RWPE1 (cell line): ENCODE data around the gene PLXND1.

Source experiments
- CTCF ChIA-PET: fragments of 350-600 bp; sonication (Branson Sonifier 250); formaldehyde crosslinking; extraction: SDS; loops from one replicate; lab custom pipeline; 2021; lab: Yijun Ruan, JAX
- POLR2A ChIA-PET: fragments of 400-600 bp; formaldehyde crosslinking; extraction: SDS; loops from one replicate; lab custom pipeline; 2020; ENCODE audit warnings: antibody characterized with exemption; ENCODE audit not compliant: low non-redundant PET; lab: Yijun Ruan, JAX
- DNase-seq: peaks from one replicate; pipeline ENCODE4 v3.0.0; 2012; ENCODE audit warnings: low spot score
- H3K27ac ChIP-seq: fragments of 450-650 bp; 2 replicates; pipeline ENCODE4 v1.5.1; 2017
- CTCF ChIP-seq: fragments of 450-650 bp; conservative IDR thresholded peaks from 2 replicates; pipeline ENCODE4 v1.5.1; 2017; ENCODE audit warnings: low read depth, mild to moderate bottlenecking

PLXND1 gene

GRCh38 chr3:129524081-129524480 lies 82.4 kb downstream of the PLXND1 start:
- POLR2A ChIA-PET: no interaction called here
- DNase-seq: no peak
- TF ChIP-seq CTCF: no peak
- H3K27ac ChIP-seq: no peak overlapping the region
- CTCF ChIA-PET: interaction anchor here (0.6 kb wide), 2 partner anchors 15 to 17 kb away, joined by 3 read pairs; no protein-coding TSS in a partner anchor

- no peak for DNase-seq
- ChIA-PET POLR2A (no interaction called here), CTCF (interaction anchor here (0.7 kb wide), 1 partner anchor 43 kb away, joined by 3 read pairs; no protein-coding TSS in a partner anchor)
- no peak overlapping the region for H3K27ac ChIP-seq
- TF ChIP-seq CTCF: no peak
Observed at GRCh38 chr3:129522953-129523352, 83.5 kb downstream of the PLXND1 start.

GRCh38 chr3:129521611-129522010 lies 84.9 kb downstream of the PLXND1 start:
- POLR2A ChIA-PET: no interaction called here
- no peak overlapping the region for H3K27ac ChIP-seq
- no peak for DNase-seq
- CTCF ChIA-PET: no interaction called here
- no peak for TF ChIP-seq CTCF

GRCh38 chr3:129520960-129521359 lies 85.5 kb downstream of the PLXND1 start:
- H3K27ac ChIP-seq: no peak overlapping the region
- DNase-seq: no peak
- no peak for TF ChIP-seq CTCF
- POLR2A ChIA-PET: no interaction called here
- CTCF ChIA-PET: no interaction called here

- POLR2A ChIA-PET: no interaction called here
- no peak overlapping the region for H3K27ac ChIP-seq
- no peak for TF ChIP-seq CTCF
- CTCF ChIA-PET: no interaction called here
- DNase-seq: no peak
Observed at GRCh38 chr3:129519896-129520715, 86.4 kb downstream of the PLXND1 start.

- no peak for DNase-seq
- H3K27ac ChIP-seq: no peak overlapping the region
- POLR2A ChIA-PET: no interaction called here
- TF ChIP-seq CTCF: no peak
- CTCF ChIA-PET: no interaction called here
Observed at GRCh38 chr3:129519449-129519848, 87.0 kb downstream of the PLXND1 start.
